HepG2 (cell line): ENCODE results near the gene ALDOA. TPM values are rescaled to one million over a fixed set of nuclear protein-coding genes. Genes with fewer than 3 reads are reported as not detected.

Experiments used
- ATAC-seq: fragments of 200-7000 bp; cut with Tn5 transposase; 3 replicates; pipeline ENCODE4 v1.9.1; 2020; ENCODE audit warnings: mild to moderate bottlenecking, moderate library complexity
- BruUV-seq: library from RNA; stranded (reverse); fragments of 400-500 nt; replicated peaks from 2 replicates; lab custom pipeline; 2021; lab: Mats Ljungman, UMichigan
- CTCF ChIA-PET: fragments of 300-600 bp; formaldehyde crosslinking; extraction: SDS; loops from one replicate; lab custom pipeline; 2021; ENCODE audit warnings: low total read pairs, inconsistent platforms, low intra/inter-chr PET ratio; lab: Yijun Ruan, JAX
- POLR2A ChIA-PET: fragments of 350-600 bp; sonication (Branson Sonifier 250); formaldehyde crosslinking; loops from one replicate; lab custom pipeline; 2020; ENCODE audit warnings: antibody characterized with exemption, inconsistent platforms; lab: Yijun Ruan, JAX
- DNase-seq: peaks from one replicate; pipeline ENCODE4 v3.0.0-alpha.2; 2015; ENCODE audit warnings: low spot score
- FAIRE-seq: peaks from 3 replicates; lab custom pipeline; 2011; peaks lifted over from hg19 to GRCh38; lab: Jason Lieb, UNC
- H2AFZ ChIP-seq: one replicate; pipeline ENCODE4 v1.6.1; 2011; ENCODE audit warnings: low read length, inconsistent platforms
- H3K27ac ChIP-seq: fragments of 300-600 bp; 3 replicates; pipeline ENCODE4 v1.8.0; 2011; ENCODE audit warnings: mixed run types, mild to moderate bottlenecking, mixed read lengths, low read length, inconsistent platforms; ENCODE audit not compliant: insufficient read depth; ENCODE audit errors: extremely low read length
- H3K27me3 ChIP-seq, 2 experiments: fragments of 200-600 bp in 1 of 2; 2 replicates in 1 of 2; 3 replicates in 1 of 2; pipeline versions ENCODE4 v1.6.0 to v1.8.0; 2011; ENCODE audit warnings: low read length in 2 of 2, mild to moderate bottlenecking in 2 of 2, moderate library complexity in 2 of 2, inconsistent platforms in 1 of 2; ENCODE audit not compliant: insufficient read depth in 2 of 2, control insufficient read depth in 1 of 2
- H3K36me3 ChIP-seq, 2 experiments: fragments of 200-600 bp in 1 of 2; replicated peaks in 1 of 2; 2 replicates in 1 of 2; 3 replicates in 1 of 2; pipeline versions ENCODE4 v1.5.1 to v1.8.0; 2011; ENCODE audit warnings: low read length in 2 of 2, inconsistent platforms in 1 of 2; ENCODE audit not compliant: insufficient read depth in 2 of 2, control insufficient read depth in 1 of 2
- H3K4me1 ChIP-seq: 2 replicates; pipeline ENCODE4 v1.5.1; 2012; ENCODE audit warnings: low read length, inconsistent platforms; ENCODE audit not compliant: insufficient read depth
- H3K4me2 ChIP-seq: 2 replicates; pipeline ENCODE4 v1.6.0; 2011; ENCODE audit warnings: low read depth, low read length, inconsistent platforms
- H3K4me3 ChIP-seq, 3 experiments: fragments of 200-600 bp in 1 of 3; sonication (generic), shearing (Covaris generic) in 1 of 3; replicated peaks in 1 of 3; 2 replicates each; pipeline ENCODE4 v1.5.1; 2011 to 2016; ENCODE audit warnings: low read length in 3 of 3, inconsistent platforms in 2 of 3, low read depth in 2 of 3, mild to moderate bottlenecking in 2 of 3, control low read depth in 1 of 3, mixed read lengths in 1 of 3; ENCODE audit not compliant: insufficient read depth in 1 of 3
- H3K79me2 ChIP-seq: one replicate; pipeline ENCODE4 v1.6.1; 2011; ENCODE audit warnings: low read length, inconsistent platforms; ENCODE audit not compliant: insufficient read depth
- H3K9ac ChIP-seq: 2 replicates; pipeline ENCODE4 v1.6.0; 2011; ENCODE audit warnings: mild to moderate bottlenecking, low read depth, low read length, inconsistent platforms; ENCODE audit not compliant: insufficient read depth
- H3K9me3 ChIP-seq: 2 replicates; pipeline ENCODE4 v1.5.1; 2012; ENCODE audit warnings: mild to moderate bottlenecking, low read length
- H4K20me1 ChIP-seq: 2 replicates; pipeline ENCODE4 v1.6.0; 2011; ENCODE audit warnings: inconsistent platforms, mild to moderate bottlenecking, low read length, moderate library complexity; ENCODE audit not compliant: insufficient read depth
- PAF1 ChIP-seq: IDR thresholded peaks from 2 replicates; pipeline ENCODE4 v1.6.1; 2016; ENCODE audit warnings: missing genetic modification reagents, missing compliant biosample characterization
- ZNF263 ChIP-seq: sonication (generic); formaldehyde crosslinking; IDR thresholded peaks from 2 replicates; pipeline ENCODE4 v1.4.0; 2020; ENCODE audit warnings: missing genetic modification reagents
- WGBS: methylation state at CpG from one replicate; pipeline ENCODE4 v1.1.6; 2017; ENCODE audit warnings: low lambda C conversion rate; 5-methylcytosine and 5-hydroxymethylcytosine counted together
- in situ Hi-C: cut with HindIII; loops from 2 replicates; pipeline ENCODE4 v1.10.0; 2017; ENCODE audit warnings: low pct_unique_long_range_greater_than_20kb; ENCODE audit not compliant: extremely low pct_ligation_motif_present
- intact Hi-C: fragments of 100-400 bp; cut with micrococcal nuclease; formaldehyde crosslinking; loops from one replicate; pipeline ENCODE4 v1.10.0; 2022; ENCODE audit not compliant: unreplicated experiment
- polyA plus RNA-seq, 8 experiments: library from polyadenylated mRNA; depleted of rRNA in 3 of 8; stranded (reverse) in 7 of 8; unstranded in 1 of 8; fragments of >200 nt; fragmentation: Illumina TruSeq in 4 of 8; extraction: Trizol in 4 of 8; gene quantifications; 2 replicates each; pipeline versions ENCODE4 v1.2.1 to v1.2.3, GENCODE V29; 2011 to 2016; ENCODE audit warnings: low read depth in 4 of 8, missing spikeins in 1 of 8, mixed read lengths in 1 of 8; ENCODE audit not compliant: insufficient read depth in 1 of 8
- total RNA-seq, 5 experiments: library from RNA; depleted of rRNA; stranded (reverse); fragments of >200 nt; fragmentation: Illumina TruSeq; extraction: Trizol; gene quantifications; 2 replicates each; pipeline ENCODE4 v1.2.3, GENCODE V29; 2016; ENCODE audit warnings: low read depth in 1 of 5
- TF ChIP-seq, protein P1 (sequence below), 2 experiments: sonication (generic) in 1 of 2; formaldehyde crosslinking in 1 of 2; IDR thresholded peaks; 2 replicates each; pipeline versions ENCODE4 v1.6.1 to v1.9.0; 2014 to 2022; ENCODE audit warnings: antibody characterized with exemption in 1 of 2, borderline replicate concordance in 1 of 2, inconsistent platforms in 1 of 2, low read depth in 1 of 2, missing genetic modification reagents in 1 of 2

ALDOA gene
- total and polyA plus RNA-seq, 2 of the 13 experiments (the other 11 are each of a cell fraction or from before 2014, with no cell fraction given) = 925 to 1,884 TPM

DNA sequence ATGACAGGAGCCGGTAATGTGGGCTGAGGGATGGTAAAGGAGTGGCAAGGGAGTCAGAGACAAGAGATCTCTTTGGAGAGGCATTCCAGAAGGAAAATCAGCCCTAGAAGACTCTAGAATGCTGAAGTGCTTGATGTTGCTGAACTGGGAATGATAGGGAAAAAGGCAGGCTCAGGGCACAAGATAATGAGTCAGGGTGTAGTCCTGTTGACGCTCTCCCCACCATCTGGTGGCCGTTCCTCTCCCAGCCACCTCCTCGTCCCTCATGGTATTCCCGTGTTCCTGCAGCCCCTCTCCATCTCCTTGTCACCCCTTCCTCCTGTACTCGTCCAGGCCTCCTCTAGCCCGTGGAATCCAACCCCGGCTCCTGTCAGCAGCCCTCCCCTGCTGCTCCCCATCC is 11.1 kb upstream of the ALDOA start:
- Histone ChIP-seq H3K79me2 (no peaks in the 10 kb centered on the region), H3K4me2 (peak overlapping the region; percentile 44), H3K27ac (no peak overlapping the region), H4K20me1 (no peaks in the 10 kb centered on the region), H3K27me3 (peaks cover 0 to 7% of the 10 kb centered on the region in 2 experiments; a peak in 2 of 5 replicates), H2AFZ (no peak overlapping the region), H3K4me3 (no peak overlapping the region; a peak in 1 of 6 replicates), H3K9ac (no peak overlapping the region; the same call in 1 of the 2 replicates), H3K4me1 (peaks cover 26% of the 10 kb centered on the region), H3K36me3 (no peaks in the 10 kb centered on the region), H3K9me3 (no peaks in the 10 kb centered on the region)
- CTCF ChIA-PET = interaction anchor here (1.6 kb wide), 2 partner anchors 12 to 23 kb away, joined by 4 to 6 read pairs; partner anchors contain the start of gene TLCD3B
- intact Hi-C loops = no loop called here
- 60% methylated on average over 8 of the region's 8 CpGs for WGBS
- DNase-seq = no peak
- in situ Hi-C loops = no loop called here
- POLR2A ChIA-PET = interaction anchor here (0.6 to 5.6 kb wide), 2 partner anchors 10 to 21 kb away, joined by 3 to 66 read pairs; partner anchors contain the start of gene ALDOA
- peak; percentile 7 for ATAC-seq
- TF ChIP-seq ZNF263 (0 out of 2 replicates have a peak, but pooled peaks have one; percentile 8), PAF1 (CRISPR knock-in tag) (no peak)
- TF ChIP-seq, protein P1, sequence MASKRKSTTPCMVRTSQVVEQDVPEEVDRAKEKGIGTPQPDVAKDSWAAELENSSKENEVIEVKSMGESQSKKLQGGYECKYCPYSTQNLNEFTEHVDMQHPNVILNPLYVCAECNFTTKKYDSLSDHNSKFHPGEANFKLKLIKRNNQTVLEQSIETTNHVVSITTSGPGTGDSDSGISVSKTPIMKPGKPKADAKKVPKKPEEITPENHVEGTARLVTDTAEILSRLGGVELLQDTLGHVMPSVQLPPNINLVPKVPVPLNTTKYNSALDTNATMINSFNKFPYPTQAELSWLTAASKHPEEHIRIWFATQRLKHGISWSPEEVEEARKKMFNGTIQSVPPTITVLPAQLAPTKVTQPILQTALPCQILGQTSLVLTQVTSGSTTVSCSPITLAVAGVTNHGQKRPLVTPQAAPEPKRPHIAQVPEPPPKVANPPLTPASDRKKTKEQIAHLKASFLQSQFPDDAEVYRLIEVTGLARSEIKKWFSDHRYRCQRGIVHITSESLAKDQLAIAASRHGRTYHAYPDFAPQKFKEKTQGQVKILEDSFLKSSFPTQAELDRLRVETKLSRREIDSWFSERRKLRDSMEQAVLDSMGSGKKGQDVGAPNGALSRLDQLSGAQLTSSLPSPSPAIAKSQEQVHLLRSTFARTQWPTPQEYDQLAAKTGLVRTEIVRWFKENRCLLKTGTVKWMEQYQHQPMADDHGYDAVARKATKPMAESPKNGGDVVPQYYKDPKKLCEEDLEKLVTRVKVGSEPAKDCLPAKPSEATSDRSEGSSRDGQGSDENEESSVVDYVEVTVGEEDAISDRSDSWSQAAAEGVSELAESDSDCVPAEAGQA (IDR thresholded peaks at IDR 0.05; ENCODE audit: low read depth) = no peak
- TF ChIP-seq, protein P1 (CRISPR knock-in tag; IDR thresholded peaks at IDR 0.05; ENCODE audit: borderline replicate concordance) = no peak
- no TSS peak for BruUV-seq
- FAIRE-seq = no peak
